Measurements from ENCODE around the gene DOCK8. TPM values are rescaled to one million over a fixed set of nuclear protein-coding genes. Genes with fewer than 3 reads are reported as not detected.

DOCK8 gene
- total and polyA plus RNA-seq, 2 experiments from 2014 or later: 0.94 to 1.2 TPM

GRCh38 chr9:486156-486555 lies 271.5 kb downstream of the DOCK8 start (continued):
- TF ChIP-seq ZNF462 (CRISPR knock-in tag; IDR thresholded peaks at IDR 0.05) (no peak), EZH2phosphoT487 (IDR thresholded peaks at IDR 0.05; ENCODE audit: unreplicated experiment) (no peak)

- H3K27ac ChIP-seq (ENCODE audit: low read depth): no peak overlapping the region
- no peaks in the 10 kb centered on the region for H3K36me3 ChIP-seq (ENCODE audit: insufficient read depth)
- no peaks in the 10 kb centered on the region for H3F3A ChIP-seq (replicated peaks; ENCODE audit: low read depth)
- no peaks in the 10 kb centered on the region for H3K4me1 Mint-ChIP-seq
- DNase-seq (ENCODE audit: low spot score) (no peak), ATAC-seq (no peak)
- H3K27me3 ChIP-seq (ENCODE audit: insufficient read depth): no peaks in the 10 kb centered on the region
- no peaks in the 10 kb centered on the region for H3K4me1 ChIP-seq (ENCODE audit: insufficient read depth)
- H3K9me2 ChIP-seq (ENCODE audit: insufficient read depth): no peaks in the 10 kb centered on the region; the same call in 1 of the 2 replicates
- H3K79me2 ChIP-seq (replicated peaks; ENCODE audit: insufficient read depth): no peaks in the 10 kb centered on the region
- H4K20me1 ChIP-seq (replicated peaks; ENCODE audit: insufficient read depth): no peaks in the 10 kb centered on the region
- H3K27me3 Mint-ChIP-seq (ENCODE audit: insufficient read depth, low read depth, poor library complexity): peaks cover 2% of the 10 kb centered on the region
- no peak overlapping the region for H3K4me3 Mint-ChIP-seq
- no peak overlapping the region for H3K4me2 ChIP-seq
- H3K9me3 Mint-ChIP-seq: peaks cover 18% of the 10 kb centered on the region
- H3K27ac Mint-ChIP-seq: no peak overlapping the region
- peaks cover 19% of the 10 kb centered on the region for H3K36me3 Mint-ChIP-seq (ENCODE audit: low read depth)
- no peak overlapping the region for H2AFZ ChIP-seq
- H3K4me3 ChIP-seq: no peak overlapping the region
- TF ChIP-seq POLR2AphosphoS5 (IDR thresholded peaks at IDR 0.05; ENCODE audit: low read depth) (no peak), REST (IDR thresholded peaks at IDR 0.05; ENCODE audit: unreplicated experiment) (no peak), CREB1 (CRISPR knock-in tag; IDR thresholded peaks at IDR 0.05; ENCODE audit: low read depth) (no peak), EZH2phosphoT487 (IDR thresholded peaks at IDR 0.05; ENCODE audit: unreplicated experiment) (no peak), ZNF462 (CRISPR knock-in tag; IDR thresholded peaks at IDR 0.05) (no peak)
These were observed 272.8 kb downstream of the DOCK8 start for GRCh38 chr9:487429-487828.

Data from GM23338 (cell line).